MV-4-11 (cell line): Measurements from ENCODE around the gene SMARCA2.

ENCODE experiments used
- DNase-seq: peaks from one replicate; lab custom pipeline; 2025; lab: John Stamatoyannopoulos, UW

SMARCA2 gene

DNA sequence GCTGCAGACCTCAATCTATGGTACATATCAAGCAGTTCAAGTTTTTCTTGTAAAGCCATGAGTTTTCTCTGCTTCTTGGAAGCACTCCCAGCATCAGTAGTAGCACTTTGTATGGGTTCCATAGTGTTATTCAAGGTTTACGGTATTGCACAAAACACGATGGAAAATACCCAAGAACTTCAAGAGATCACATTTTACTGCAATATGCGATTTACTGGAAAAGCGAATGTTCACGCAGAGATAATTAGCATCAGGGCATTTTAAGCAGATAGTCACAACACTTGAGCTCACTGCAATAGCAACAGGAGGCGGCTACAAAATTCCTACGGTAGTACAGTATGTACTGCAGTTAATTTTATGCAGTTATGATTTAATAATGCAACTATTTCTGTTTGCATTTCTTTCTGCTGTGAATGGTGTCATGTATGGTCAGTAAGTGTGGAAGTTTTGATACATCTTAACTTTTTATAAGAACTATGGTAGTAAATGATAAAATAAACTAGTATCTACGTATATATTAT is 200.8 kb downstream of the SMARCA2 start:
- no peak for DNase-seq

DNA sequence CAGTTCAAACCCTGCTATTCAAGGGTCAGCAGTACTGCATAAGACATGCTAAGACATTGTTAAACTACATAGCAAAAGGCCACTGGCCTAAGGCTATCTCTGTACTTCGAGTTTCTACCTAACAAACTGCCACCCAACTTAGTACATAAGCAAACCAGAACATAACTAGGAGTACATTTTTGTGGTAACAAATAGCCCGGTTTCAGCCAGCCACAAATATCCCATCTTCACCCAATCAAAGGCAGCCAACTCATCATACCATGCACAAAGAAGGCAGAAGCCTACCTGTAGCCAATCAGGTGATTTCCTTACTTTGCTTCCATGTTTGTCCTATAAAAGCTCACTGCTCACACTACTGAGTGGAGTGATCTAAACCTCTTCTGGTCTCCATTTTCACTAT is 201.4 kb downstream of the SMARCA2 start:
- no peak for DNase-seq

DNA sequence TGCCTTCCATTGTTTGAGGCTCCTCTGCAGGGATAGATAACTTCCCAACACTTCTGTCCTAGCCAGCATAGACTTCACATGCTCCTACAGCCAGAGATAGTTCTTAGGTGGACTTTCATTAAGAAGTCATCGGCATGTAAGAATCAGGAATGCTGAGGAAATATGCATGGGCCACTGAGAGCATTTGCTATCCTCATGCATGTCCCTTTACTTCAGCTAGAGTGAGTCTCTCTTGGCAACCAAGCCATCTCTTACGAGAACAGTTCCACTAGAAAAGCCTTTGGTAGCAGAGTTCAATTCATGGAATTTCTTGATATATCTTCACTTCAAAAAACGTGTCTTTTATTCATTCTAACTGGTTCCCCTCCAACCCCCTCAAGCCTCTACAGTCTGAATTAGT is 202.4 kb downstream of the SMARCA2 start:
- no peak for DNase-seq

DNA sequence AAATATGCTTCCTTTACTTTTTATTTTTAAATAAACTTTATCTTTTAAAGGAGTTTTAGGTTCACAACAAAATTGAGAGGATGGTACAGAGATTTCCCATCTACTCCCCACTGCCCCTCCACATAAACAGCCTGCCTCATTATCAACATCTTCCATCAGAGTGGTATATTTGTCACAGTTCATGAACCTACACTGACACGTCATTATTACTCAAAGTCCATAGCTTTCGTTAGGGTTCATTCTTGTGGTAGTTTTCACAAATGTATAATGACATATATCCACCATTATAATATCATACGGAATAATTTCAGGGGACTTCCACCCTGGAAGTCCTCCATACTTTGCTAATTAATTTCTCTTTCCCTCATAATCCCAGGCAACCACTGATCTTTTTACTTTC is 204.9 kb downstream of the SMARCA2 start:
- no peak for DNase-seq

DNA sequence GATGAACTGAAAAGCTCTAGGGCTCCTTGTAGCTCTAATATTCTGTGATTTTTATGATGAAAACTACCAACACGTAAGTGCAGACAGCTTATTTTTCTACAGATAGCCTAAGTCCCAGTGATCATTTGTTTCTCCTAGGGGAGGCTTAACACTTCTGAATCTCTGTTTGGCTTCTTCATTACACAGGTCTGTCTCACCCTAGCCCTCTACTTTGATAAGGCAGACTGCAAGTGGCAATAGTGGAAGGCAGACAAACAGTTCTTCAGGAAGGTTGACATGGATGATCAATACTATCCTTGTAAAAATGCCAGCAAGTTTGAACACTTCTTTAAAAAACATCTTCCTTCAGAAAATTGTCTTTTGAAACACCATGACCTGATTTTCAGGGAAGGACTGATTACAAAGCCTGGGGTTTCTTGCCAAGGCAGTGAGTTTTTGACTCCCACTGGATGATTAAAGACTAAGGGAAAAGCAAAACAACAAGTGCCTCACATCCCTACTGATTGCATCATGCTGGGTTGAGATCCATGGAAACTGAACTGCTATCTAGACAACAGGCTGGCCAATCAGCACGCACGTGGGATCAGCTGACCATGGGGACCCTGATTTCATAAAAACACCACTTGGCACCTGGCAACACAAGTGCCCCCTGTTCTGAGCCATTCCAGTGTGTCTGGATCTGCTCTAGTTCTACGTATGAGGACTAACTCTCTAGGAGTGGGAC is 212.2 kb downstream of the SMARCA2 start:
- no peak for DNase-seq

DNA sequence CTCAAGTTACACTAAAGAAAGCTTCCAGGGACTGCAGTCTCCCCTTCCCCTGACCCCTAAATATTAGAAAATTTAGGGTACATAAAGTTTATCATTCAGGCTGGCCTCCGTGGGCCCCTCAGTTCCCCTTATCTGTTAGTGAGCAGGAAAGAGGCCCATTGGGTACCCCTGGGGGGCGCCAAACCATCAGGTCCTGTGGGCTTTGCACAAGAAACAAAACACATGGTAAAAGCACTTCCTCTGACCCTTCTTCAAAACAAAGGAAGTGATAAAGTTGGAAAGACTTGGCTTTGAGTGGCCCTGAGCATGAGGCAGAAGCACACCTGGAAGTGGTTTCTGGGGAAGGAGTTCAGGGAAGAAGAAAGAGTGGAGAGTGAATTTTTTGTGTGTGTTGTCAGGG is 213.0 kb downstream of the SMARCA2 start:
- DNase-seq: peak; percentile 87

DNA sequence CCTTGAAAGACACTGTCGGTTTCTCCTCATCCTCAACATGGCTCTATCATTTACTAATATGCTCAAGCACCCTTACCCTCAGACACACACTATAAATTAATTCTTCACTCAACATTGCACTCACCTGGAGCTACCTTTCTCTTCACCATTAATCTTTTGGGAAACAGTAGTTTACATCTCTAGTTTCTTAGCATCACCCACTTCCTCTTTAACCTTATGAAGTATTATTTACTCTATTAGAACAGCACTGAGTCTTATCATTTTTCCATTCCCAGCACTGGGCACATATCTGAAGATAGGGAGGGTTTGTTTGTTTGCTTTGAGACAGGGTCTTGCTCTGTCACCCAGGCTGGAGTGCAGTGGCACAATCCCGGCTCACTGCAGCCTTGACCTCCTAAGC is 213.5 kb downstream of the SMARCA2 start:
- DNase-seq: no peak

DNA sequence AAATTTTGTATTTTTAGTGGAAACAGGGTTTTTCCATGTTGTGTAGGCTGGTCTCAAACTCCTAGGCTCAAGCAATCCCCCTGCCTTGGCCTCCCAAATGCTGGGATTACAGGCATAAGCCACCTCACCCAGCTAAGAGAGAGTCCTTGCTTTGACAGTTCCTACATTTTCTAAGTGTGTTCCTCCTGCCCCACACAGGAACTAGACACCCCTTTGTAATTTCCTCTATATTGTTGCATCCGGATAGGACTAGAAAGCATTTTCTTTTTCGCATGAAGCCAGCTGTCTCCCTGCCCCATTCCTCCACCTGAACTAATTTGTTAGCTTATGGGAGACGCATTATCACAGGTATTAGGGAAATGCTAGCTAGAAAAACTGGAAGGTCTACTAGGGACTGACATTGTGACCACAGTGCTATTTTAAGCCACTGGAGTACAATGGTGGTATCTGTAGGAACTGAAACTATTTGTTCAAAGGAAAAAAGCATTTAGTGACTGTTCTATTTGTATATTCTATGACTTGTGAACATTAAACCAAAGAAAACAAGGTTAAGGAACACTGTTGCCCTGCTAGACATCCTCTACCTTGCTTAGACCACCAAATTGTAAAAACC is 214.1 kb downstream of the SMARCA2 start:
- DNase-seq: peak; percentile 87

DNA sequence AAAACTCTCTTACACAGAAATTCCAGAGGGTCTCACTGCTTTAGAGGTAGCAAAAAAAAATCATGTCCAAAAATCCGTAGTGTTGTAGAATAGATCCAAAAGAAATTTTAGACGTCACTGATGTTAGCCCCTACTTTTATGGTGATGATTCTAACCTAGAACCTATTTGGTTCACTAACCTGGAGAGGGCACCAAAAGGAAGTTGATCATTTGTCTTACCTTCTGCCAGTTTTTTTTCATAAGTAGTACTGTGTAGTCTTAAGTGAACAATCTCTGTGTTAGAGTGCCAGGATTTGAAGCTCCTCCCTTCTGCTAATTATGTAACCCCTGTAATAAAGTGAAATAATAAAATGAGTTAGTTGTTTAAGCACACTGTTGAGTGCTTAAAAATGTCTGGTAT is 215.2 kb downstream of the SMARCA2 start:
- DNase-seq: peak; percentile 55

DNA sequence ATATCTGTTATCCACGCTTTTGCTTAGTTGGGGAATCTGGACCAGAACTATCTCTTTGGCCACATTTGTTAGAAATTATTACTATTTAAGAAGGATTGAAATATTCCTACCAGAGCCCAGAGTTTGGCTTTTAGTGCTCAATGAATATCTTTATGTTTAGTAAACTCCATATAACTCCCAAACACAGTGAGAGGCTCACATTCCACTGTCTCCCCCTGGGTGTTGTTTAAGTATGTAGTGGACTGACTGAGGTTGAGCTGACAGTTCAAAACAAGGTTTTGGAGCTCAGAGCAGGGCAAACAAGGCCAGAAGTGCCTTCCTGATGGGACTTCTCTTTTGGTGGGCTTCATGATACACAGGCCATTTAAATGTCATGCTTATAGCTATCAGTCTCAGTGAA is 216.0 kb downstream of the SMARCA2 start:
- no peak for DNase-seq

DNA sequence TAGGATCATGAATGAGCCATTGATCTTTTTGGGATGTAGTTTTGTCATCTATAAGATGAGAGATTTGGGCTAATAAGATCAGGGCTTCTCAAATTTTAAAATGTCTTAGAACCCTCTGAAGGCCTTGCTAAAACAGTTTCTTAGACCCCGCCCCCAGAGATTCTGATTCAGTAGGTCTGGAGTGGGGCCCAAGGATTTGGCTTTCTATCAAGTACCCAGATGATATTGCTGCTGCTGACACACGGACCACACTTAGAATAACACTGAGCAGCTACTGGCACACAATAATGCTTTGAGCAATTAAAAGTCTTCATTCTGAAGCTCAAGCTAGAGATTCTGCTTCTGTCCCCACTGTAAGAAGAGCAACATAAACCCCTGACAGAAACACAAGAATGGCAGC is 216.7 kb downstream of the SMARCA2 start:
- no peak for DNase-seq

DNA sequence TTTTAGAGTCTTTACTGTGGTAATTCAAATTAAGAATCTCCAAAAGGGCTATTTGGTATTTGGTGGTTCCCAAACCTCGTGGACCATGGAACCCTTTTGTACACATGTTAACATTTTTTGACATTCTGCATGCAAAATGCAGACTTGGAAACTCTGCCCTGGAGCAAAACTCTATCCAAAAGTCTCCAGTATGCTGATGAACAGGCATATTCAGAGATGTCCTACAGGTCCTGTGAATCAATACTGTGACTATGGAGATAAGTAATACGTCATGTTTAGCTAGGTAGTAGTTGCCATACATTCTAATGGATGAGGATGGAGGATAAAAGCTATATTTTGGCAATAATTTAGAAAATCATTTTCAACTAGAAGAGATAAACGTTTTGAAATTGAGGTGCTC is 218.1 kb downstream of the SMARCA2 start:
- no peak for DNase-seq

DNA sequence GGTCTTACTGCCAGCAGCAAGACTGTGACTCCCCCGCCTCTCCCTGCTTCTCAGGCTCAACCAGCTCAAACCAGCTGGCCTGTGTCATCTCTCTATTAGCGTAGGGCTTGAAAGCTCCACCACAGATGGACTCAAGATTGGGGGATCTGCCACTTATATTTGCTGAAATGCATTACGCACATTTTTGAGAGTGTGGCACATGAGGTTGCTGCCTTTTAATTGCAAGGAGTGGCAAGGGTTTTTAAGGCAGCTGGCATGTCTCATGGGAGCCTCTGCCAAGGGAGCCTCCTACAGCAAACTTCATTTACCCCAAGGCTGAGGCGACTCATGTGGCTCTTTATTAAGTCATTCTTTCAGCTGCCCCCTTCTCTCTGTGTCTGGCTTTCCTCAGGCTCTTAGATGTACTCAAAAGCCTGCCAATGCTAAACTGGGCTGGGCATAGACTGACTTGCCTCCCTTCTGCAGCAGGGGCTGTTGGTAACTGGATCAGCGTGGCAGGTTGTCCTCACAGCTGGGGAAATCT is 219.3 kb downstream of the SMARCA2 start:
- no peak for DNase-seq

DNA sequence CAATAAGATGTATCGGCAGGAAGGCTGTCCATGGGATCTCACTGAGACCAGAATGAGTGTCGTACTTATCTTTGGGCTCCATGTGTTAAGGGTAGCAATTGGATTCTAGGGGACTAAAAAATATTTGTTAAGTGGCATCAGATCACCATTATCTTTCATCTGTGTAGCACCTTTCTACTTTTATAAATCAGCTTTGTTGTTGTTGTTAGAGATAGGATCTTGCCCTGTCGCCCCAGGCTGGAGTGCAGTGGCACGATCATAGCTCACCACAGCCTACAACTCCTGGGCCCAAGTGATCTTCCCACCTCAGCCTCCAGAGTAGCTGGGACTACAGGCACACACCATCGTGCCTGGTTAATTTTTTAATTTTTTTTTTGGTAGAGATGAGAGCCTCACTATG is 220.5 kb downstream of the SMARCA2 start:
- no peak for DNase-seq

DNA sequence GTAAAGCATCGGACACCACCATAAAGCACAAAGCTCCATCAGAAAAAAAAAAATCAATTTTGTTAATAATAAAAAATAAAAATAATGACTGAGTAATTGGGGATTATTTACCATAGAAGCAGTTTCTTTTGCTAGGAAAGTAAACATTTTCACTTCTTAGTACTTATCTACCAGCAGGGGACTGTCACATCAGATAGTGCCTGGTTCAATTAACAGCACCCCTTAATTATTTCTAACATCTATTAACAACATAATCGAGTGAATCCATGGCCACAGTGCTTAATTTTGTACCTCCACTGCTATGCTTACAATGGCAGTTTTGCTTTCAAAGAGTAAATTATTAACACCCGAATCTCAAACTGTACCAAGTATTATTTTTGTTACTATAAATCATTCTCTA is 221.7 kb downstream of the SMARCA2 start:
- no peak for DNase-seq

DNA sequence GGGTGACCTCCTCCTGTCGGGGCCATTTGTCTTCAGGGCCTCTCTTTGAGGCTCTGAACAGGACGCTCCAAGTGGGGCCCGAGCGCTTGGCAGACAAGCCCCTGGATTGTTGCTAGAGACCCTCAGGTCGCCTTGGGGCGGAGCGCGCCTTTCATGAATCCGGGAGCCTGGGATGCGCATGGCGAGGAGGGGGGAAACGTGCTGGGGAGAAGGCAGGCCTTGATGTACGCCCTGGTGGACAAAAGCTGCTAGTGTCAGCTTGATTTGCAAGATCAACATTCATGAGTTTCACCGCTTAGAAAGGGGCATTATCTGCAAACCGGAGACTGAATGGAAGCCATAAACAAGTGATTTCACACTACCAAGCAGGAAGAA is 226.3 kb downstream of the SMARCA2 start:
- no peak for DNase-seq

DNA sequence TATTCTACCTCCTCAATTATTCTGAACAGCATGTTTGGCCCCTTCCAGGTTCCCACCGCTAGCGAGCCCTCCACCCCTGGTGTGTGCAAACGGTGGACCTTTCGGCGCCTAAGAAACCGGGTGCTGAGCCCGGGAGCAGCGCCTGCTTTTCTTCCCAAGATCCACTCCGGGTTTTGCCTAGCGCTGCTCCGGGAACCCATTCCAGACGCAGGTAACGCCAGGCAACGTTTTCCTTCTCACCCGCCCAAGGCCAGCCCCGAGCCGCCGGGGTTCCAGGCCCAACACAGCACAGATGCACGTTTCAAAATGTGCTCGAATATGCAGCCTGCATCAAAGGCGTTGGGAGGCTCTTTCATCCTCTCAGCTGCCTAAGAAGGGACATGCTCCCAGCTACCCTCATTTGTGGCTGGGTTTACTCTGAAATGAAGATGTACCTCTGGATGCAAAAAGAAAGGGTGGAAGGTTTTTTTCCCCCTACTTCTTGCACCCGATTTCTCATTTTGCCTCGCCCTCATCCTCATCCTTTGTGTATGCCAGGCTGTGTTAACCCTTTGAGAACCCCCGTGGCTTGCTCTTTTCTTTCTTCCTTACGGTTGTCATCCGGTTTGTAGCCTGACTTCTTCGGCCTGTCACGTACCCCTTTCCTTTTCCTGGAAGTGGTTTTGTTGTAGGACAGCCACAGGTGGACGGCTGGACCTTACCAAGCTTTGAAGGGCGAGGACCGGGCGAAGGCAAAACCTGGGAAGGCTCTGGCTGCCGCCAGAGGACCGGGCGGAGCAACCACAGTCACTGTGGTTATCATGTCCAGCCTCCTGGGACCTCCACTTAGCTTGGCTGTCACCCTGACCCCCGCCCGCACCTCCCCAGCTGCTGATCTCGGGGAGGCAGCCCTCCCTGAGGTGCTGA is 226.9 kb downstream of the SMARCA2 start:
- peak; percentile 63 for DNase-seq

DNA sequence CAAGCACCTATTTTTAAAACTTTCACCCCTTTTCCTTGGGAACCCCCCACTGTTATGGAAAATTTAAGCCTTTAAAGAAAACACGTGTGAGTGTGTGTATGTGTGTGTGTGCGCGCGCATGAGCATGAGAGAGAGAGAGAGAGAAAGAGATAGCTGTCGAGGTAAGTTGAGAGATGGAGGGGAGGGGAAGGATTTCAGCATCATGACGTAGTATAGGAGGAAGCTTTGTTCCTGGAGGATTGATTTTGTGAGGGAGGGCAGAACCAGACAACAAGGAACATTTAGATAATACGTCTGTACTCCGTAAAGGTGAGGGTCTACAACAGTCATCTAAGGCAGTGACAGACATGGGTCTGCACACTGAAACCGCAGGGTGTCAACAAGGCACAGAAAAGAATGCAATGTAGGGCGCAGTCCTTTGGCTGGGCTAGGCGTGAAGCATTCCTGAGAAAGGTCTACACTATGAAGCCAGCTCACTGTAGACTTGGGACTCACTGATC is 227.7 kb downstream of the SMARCA2 start:
- DNase-seq: no peak
